Mesenchymal stem cell (in vitro differentiated cells and primary cell): ENCODE results near the gene SPDYE1.

Experiments
- DNase-seq: peaks from one replicate; pipeline ENCODE4 v3.0.0-alpha.2; 2013
- H2AFZ ChIP-seq: one replicate; pipeline ENCODE4 v1.6.1; 2013; ENCODE audit warnings: low read depth, mild to moderate bottlenecking, control low read depth, inconsistent platforms, low read length, moderate library complexity
- H2AK5ac ChIP-seq: 2 replicates; pipeline ENCODE4 v1.6.1; 2013; ENCODE audit warnings: low read length, moderate library complexity, mild to moderate bottlenecking, inconsistent platforms; ENCODE audit not compliant: severe bottlenecking
- H2BK120ac ChIP-seq: one replicate; pipeline ENCODE4 v1.6.1; 2013; ENCODE audit warnings: low read depth, mild to moderate bottlenecking, inconsistent platforms, low read length, moderate library complexity
- H2BK12ac ChIP-seq, 2 experiments: one replicate each; pipeline ENCODE4 v1.6.1; 2013; ENCODE audit warnings: inconsistent platforms in 2 of 2, low read length in 2 of 2, mild to moderate bottlenecking in 2 of 2, moderate library complexity in 2 of 2, control low read depth in 1 of 2
- H2BK15ac ChIP-seq: one replicate; pipeline ENCODE4 v1.6.1; 2013; ENCODE audit warnings: mild to moderate bottlenecking, low read depth, inconsistent platforms; ENCODE audit not compliant: poor library complexity, severe bottlenecking
- H2BK5ac ChIP-seq: 2 replicates; pipeline ENCODE4 v1.6.1; 2013; ENCODE audit warnings: low read depth, mild to moderate bottlenecking, low read length, control low read depth, inconsistent platforms; ENCODE audit not compliant: poor library complexity, severe bottlenecking
- H3K14ac ChIP-seq, 2 experiments: one replicate each; pipeline ENCODE4 v1.6.1; 2013; ENCODE audit warnings: inconsistent platforms in 2 of 2, low read length in 2 of 2, control low read depth in 1 of 2, mild to moderate bottlenecking in 1 of 2, moderate library complexity in 1 of 2
- H3K18ac ChIP-seq, 2 experiments: one replicate each; pipeline ENCODE4 v1.6.1; 2013; ENCODE audit warnings: inconsistent platforms in 2 of 2, low read length in 2 of 2, control low read depth in 1 of 2, low read depth in 1 of 2, mild to moderate bottlenecking in 1 of 2
- H3K23ac ChIP-seq, 2 experiments: one replicate each; pipeline ENCODE4 v1.6.1; 2013; ENCODE audit warnings: inconsistent platforms in 2 of 2, low read length in 2 of 2, mild to moderate bottlenecking in 2 of 2, moderate library complexity in 2 of 2, control low read depth in 1 of 2
- H3K27ac ChIP-seq: 2 replicates; pipeline ENCODE4 v1.5.1; 2013; ENCODE audit warnings: mild to moderate bottlenecking, moderate library complexity, low read length, control low read depth, inconsistent platforms; ENCODE audit not compliant: poor library complexity, severe bottlenecking
- H3K27me3 ChIP-seq, 2 experiments: 2 replicates each; pipeline versions ENCODE4 v1.6.1 to v1.7.0; 2013; ENCODE audit warnings: low read length in 2 of 2, mild to moderate bottlenecking in 2 of 2, moderate library complexity in 2 of 2, control low read depth in 1 of 2, inconsistent platforms in 1 of 2; ENCODE audit not compliant: control insufficient read depth in 1 of 2, insufficient read depth in 1 of 2
- H3K36me3 ChIP-seq, 2 experiments: 2 replicates each; pipeline versions ENCODE4 v1.6.1 to v1.7.0; 2013; ENCODE audit warnings: low read length in 2 of 2, control low read depth in 1 of 2, inconsistent platforms in 1 of 2, low read depth in 1 of 2, mild to moderate bottlenecking in 1 of 2; ENCODE audit not compliant: insufficient read depth in 2 of 2, control insufficient read depth in 1 of 2
- H3K4ac ChIP-seq, 2 experiments: one replicate each; pipeline ENCODE4 v1.6.1; 2013; ENCODE audit warnings: inconsistent platforms in 2 of 2, low read length in 2 of 2, mild to moderate bottlenecking in 2 of 2, moderate library complexity in 2 of 2, control low read depth in 1 of 2, low read depth in 1 of 2
- H3K4me1 ChIP-seq: 2 replicates; pipeline ENCODE4 v1.6.1; 2013; ENCODE audit warnings: low read depth, low read length, control low read depth; ENCODE audit not compliant: control insufficient read depth, insufficient read depth
- H3K4me2 ChIP-seq: 2 replicates; pipeline ENCODE4 v1.6.1; 2013; ENCODE audit warnings: low read length, mild to moderate bottlenecking, inconsistent platforms; ENCODE audit not compliant: poor library complexity, severe bottlenecking
- H3K4me3 ChIP-seq, 2 experiments: 2 replicates each; pipeline versions ENCODE4 v1.5.1 to v1.7.0; 2013; ENCODE audit warnings: low read length in 2 of 2, mild to moderate bottlenecking in 2 of 2, control low read depth in 1 of 2, low read depth in 1 of 2; ENCODE audit not compliant: insufficient read depth in 1 of 2
- H3K79me1 ChIP-seq: replicated peaks from 2 replicates; pipeline ENCODE4 v1.6.1; 2013; ENCODE audit warnings: mild to moderate bottlenecking, control low read depth, low read length, inconsistent platforms; ENCODE audit not compliant: poor library complexity, severe bottlenecking
- H3K9ac ChIP-seq: 2 replicates; pipeline ENCODE4 v1.7.0; 2013; ENCODE audit warnings: mild to moderate bottlenecking, low read length, moderate library complexity
- H3K9me3 ChIP-seq: 2 replicates; pipeline ENCODE4 v1.7.0; 2013; ENCODE audit warnings: mild to moderate bottlenecking, low read length; ENCODE audit not compliant: control insufficient read depth
- H4K8ac ChIP-seq: one replicate; pipeline ENCODE4 v1.6.1; 2013; ENCODE audit warnings: inconsistent platforms, mild to moderate bottlenecking, low read length, moderate library complexity
- H4K91ac ChIP-seq: one replicate; pipeline ENCODE4 v1.6.1; 2013; ENCODE audit warnings: mild to moderate bottlenecking, low read length, inconsistent platforms
- WGBS: methylation state at CpG from one replicate; pipeline ENCODE4 v1.1.7; 2013; ENCODE audit warnings: mixed read lengths; 5-methylcytosine and 5-hydroxymethylcytosine counted together

SPDYE1 gene

DNA sequence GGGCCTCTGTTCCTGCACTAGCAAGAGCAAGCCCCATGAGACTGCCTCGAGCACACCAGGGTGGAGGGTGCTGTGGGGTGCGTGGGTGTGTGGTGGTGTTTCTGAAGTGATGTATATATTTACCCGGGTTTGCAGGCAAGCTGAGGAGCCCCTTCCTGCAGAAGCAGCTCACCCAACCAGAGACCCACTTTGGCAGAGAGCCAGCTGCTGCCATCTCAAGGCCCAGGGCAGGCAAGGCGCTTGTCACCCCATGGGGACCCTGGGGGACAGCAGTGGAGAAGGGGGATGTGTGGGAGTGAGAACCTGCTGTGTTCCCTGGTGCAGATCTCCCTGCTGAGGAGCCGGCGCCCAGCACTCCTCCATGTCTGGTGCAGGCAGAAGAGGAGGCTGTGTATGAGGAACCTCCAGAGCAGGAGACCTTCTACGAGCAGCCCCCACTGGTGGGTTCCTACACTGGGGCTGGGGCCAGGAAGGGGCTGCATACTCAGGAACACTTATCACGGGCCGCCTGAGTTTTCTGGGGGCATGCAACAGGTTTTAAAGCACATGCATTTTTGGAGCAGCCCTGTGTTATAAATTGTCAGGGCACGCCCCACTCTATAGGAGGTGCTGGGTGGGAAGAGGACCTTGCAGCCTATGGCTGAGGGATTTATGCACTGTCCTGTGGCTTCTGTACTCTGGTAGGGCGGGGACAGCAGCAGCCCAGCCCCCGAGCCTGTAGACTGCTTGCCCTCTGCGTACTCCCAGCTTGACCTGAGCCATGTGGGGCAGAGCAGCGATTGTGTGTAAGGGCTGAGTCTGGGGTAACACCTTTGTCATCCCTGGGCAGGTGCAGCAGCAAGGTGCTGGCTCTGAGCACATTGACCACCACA, 61.8 kb downstream of the SPDYE1 start:
- H3K4me2 ChIP-seq: no peak overlapping the region
- no peak for DNase-seq
- peaks cover 31% of the 10 kb centered on the region for H3K79me1 ChIP-seq
- no peak overlapping the region for H4K91ac ChIP-seq
- peaks cover 69 to 79% of the 10 kb centered on the region in 2 experiments for H3K36me3 ChIP-seq
- H3K4me1 ChIP-seq: peaks cover 6% of the 10 kb centered on the region
- no peaks in the 10 kb centered on the region for H3K9me3 ChIP-seq
- no peak overlapping the region for H2BK12ac ChIP-seq
- no peak overlapping the region for H2BK5ac ChIP-seq
- H3K27ac ChIP-seq: no peak overlapping the region
- H3K4me3 ChIP-seq: no peak overlapping the region
- WGBS: 97% methylated on average over 14 of the region's 14 CpGs
- no peaks in the 10 kb centered on the region for H3K27me3 ChIP-seq
- H2AK5ac ChIP-seq: no peak overlapping the region
- H2AFZ ChIP-seq: no peak overlapping the region
- H3K14ac ChIP-seq: no peak overlapping the region
- H4K8ac ChIP-seq: no peak overlapping the region
- no peak overlapping the region for H2BK120ac ChIP-seq
- no peak overlapping the region for H3K9ac ChIP-seq
- H3K4ac ChIP-seq: no peak overlapping the region
- H2BK15ac ChIP-seq: no peak overlapping the region
- no peak overlapping the region for H3K18ac ChIP-seq
- no peak overlapping the region for H3K23ac ChIP-seq
